Measurements from ENCODE around the gene TMPRSS2. TPM values are rescaled to one million over a fixed set of nuclear protein-coding genes. Genes with fewer than 3 reads are reported as not detected.

Gene TMPRSS2
- total and polyA plus RNA-seq, 2 of the 13 experiments (the other 11 are each of a cell fraction or from before 2014, with no cell fraction given), result 1.7 to 1.8 TPM

GRCh38 chr21:41419921-41420862, 87.8 kb downstream of the TMPRSS2 start:
- H3K27me3 ChIP-seq (ENCODE audit: control insufficient read depth in 1 of 2, insufficient read depth in 2 of 2, low read length in 2 of 2), result no peaks in the 10 kb centered on the region; a peak in 1 of 5 replicates
- H3K9me3 ChIP-seq (ENCODE audit: low read length), result no peaks in the 10 kb centered on the region
- FAIRE-seq (no peak), ATAC-seq (peak; percentile 85), DNase-seq (ENCODE audit: low spot score) (peak; percentile 69)
- peak overlapping the region; percentile 93 for H3K4me2 ChIP-seq (ENCODE audit: low read depth, low read length)
- H3K4me1 ChIP-seq (ENCODE audit: insufficient read depth, low read length), result peaks cover 12% of the 10 kb centered on the region
- H3K4me3 ChIP-seq (replicated peaks in 1 of 3; ENCODE audit: insufficient read depth in 1 of 3, low read depth in 2 of 3, low read length in 3 of 3), result peak overlapping the region; percentile 79 to 87 (median 82)
- no peaks in the 10 kb centered on the region for H3K79me2 ChIP-seq (ENCODE audit: insufficient read depth, low read length)
- intact Hi-C loops (cut with micrococcal nuclease; ENCODE audit: unreplicated experiment), result loop anchor here (2.0 to 5.0 kb wide), 2 partner anchors 41 to 53 kb away; no protein-coding TSS in a partner anchor
- peak overlapping the region; percentile 61 for H2AFZ ChIP-seq (ENCODE audit: low read length)
- WGBS (ENCODE audit: low lambda C conversion rate), result 4% methylated on average over 19 of the region's 54 CpGs
- no peaks in the 10 kb centered on the region for H3K36me3 ChIP-seq (replicated peaks in 1 of 2; ENCODE audit: control insufficient read depth in 1 of 2, insufficient read depth in 2 of 2, low read length in 2 of 2)
- CTCF ChIA-PET (ENCODE audit: low intra/inter-chr PET ratio, low total read pairs), result no interaction called here
- no peaks in the 10 kb centered on the region for H4K20me1 ChIP-seq (ENCODE audit: insufficient read depth, low read length)
- BruUV-seq (replicated peaks), result TSS peak; percentile 44
- peak overlapping the region; percentile 47 for H3K27ac ChIP-seq (ENCODE audit: extremely low read length, insufficient read depth, low read length)
- peak overlapping the region; percentile 74 for H3K9ac ChIP-seq (ENCODE audit: insufficient read depth, low read depth, low read length)
- POLR2A ChIA-PET, result no interaction called here
- in situ Hi-C loops (cut with HindIII; ENCODE audit: extremely low pct_ligation_motif_present, low pct_unique_long_range_greater_than_20kb), result no loop called here
- TF ChIP-seq SYNCRIP (IDR thresholded peaks at IDR 0.05; ENCODE audit: insufficient read depth, low read depth, low read length) (no peak), ZNF230 (CRISPR knock-in tag; IDR thresholded peaks at IDR 0.05) (no peak), HNF4G (IDR thresholded peaks at IDR 0.05; ENCODE audit: borderline replicate concordance, low read depth, low read length) (no peak), HNF4G (CRISPR knock-in tag; IDR thresholded peaks at IDR 0.05; ENCODE audit: borderline replicate concordance, low read depth) (no peak), RELA (CRISPR knock-in tag; IDR thresholded peaks at IDR 0.05) (no peak), SALL1 (CRISPR knock-in tag; IDR thresholded peaks at IDR 0.05) (0 out of 2 replicates have a peak, but pooled peaks have one; percentile 21), YEATS4 (CRISPR knock-in tag; IDR thresholded peaks at IDR 0.05; ENCODE audit: borderline replicate concordance) (peak; percentile 19; the same call in 1 of the 2 replicates), ARID4A (CRISPR knock-in tag; IDR thresholded peaks at IDR 0.05; ENCODE audit: borderline replicate concordance) (peak; percentile 42; the same call in 1 of the 2 replicates)
- TF ChIP-seq, protein P1, sequence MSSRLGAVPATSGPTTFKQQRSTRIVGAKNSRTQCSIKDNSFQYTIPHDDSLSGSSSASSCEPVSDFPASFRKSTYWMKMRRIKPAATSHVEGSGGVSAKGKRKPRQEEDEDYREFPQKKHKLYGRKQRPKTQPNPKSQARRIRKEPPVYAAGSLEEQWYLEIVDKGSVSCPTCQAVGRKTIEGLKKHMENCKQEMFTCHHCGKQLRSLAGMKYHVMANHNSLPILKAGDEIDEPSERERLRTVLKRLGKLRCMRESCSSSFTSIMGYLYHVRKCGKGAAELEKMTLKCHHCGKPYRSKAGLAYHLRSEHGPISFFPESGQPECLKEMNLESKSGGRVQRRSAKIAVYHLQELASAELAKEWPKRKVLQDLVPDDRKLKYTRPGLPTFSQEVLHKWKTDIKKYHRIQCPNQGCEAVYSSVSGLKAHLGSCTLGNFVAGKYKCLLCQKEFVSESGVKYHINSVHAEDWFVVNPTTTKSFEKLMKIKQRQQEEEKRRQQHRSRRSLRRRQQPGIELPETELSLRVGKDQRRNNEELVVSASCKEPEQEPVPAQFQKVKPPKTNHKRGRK (CRISPR knock-in tag; IDR thresholded peaks at IDR 0.05), result no peak
- TF ChIP-seq, protein P2, sequence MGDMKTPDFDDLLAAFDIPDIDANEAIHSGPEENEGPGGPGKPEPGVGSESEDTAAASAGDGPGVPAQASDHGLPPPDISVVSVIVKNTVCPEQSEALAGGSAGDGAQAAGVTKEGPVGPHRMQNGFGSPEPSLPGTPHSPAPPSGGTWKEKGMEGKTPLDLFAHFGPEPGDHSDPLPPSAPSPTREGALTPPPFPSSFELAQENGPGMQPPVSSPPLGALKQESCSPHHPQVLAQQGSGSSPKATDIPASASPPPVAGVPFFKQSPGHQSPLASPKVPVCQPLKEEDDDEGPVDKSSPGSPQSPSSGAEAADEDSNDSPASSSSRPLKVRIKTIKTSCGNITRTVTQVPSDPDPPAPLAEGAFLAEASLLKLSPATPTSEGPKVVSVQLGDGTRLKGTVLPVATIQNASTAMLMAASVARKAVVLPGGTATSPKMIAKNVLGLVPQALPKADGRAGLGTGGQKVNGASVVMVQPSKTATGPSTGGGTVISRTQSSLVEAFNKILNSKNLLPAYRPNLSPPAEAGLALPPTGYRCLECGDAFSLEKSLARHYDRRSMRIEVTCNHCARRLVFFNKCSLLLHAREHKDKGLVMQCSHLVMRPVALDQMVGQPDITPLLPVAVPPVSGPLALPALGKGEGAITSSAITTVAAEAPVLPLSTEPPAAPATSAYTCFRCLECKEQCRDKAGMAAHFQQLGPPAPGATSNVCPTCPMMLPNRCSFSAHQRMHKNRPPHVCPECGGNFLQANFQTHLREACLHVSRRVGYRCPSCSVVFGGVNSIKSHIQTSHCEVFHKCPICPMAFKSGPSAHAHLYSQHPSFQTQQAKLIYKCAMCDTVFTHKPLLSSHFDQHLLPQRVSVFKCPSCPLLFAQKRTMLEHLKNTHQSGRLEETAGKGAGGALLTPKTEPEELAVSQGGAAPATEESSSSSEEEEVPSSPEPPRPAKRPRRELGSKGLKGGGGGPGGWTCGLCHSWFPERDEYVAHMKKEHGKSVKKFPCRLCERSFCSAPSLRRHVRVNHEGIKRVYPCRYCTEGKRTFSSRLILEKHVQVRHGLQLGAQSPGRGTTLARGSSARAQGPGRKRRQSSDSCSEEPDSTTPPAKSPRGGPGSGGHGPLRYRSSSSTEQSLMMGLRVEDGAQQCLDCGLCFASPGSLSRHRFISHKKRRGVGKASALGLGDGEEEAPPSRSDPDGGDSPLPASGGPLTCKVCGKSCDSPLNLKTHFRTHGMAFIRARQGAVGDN (CRISPR knock-in tag; IDR thresholded peaks at IDR 0.05), result peak; percentile 80

All from HepG2 (cell line).